ENCODE results near the gene CRMP1.

CRMP1 gene

DNA sequence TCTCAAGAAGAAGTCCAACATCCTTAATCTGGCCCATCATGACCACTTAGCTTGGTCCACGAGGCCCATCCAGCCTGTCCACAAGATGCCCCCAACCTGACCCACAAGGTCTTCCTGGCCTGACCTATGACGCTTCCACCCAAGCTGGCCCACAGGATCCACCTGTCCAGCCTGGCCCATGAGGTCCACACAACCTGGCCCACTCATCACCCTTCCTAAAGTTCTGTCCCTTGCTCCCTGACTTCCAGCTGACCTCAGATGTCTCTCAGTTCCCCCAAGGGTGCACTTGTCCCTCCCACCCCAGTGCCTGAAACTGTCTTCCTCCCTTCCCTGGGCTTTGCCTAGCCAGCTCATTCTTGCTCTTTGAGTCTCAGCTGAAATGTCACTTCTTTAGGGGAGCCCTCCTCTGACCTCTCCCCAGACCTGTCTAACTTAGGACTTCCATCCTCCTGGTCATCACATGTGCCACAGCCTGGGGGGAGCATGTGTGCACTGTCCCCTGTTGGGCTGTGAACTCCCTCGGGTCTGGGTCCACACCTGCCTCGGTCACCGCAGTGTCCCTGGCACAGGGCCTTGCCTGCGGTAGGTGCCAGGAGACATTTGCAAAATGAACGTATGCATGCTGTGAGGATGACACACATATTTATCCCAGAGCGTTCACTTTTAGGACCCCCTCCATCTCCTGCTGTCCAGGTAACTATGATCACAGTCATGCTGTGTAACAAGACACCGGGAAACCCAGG lies 120.2 kb downstream of the CRMP1 start:
- no peak for DNase-seq
